Measurements from ENCODE around the gene GGN. TPM values are rescaled to one million over a fixed set of nuclear protein-coding genes. Genes with fewer than 3 reads are reported as not detected.
"Not testable (repeated sequence)": the region's sequence is repeated elsewhere in the genome, so short reads cannot be mapped to it uniquely, and the experiment has no call there.

GGN gene
- polyA plus RNA-seq, 1 donor, result 0.49 TPM

DNA sequence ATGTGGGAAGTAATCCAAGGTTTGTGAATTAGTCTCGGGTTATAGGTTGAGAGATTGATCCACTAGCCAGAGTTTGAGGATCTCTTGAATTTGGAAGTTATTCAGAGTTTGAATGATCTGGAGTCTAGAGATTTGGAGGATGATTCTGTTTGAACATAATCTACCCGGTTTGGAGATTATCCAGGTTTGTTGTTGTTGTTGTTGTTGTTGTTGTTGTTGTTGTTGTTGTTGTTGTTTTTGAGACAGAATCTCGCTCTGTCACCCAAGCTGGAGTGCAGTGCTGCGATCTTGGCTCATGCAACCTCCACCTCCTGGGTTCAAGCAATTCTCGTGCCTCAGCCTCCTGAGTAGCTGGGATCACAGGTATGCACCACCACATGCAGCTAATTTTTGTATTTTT, 24.1 kb upstream of the GGN start:
- DNase-seq, result not testable (repeated sequence)

DNA sequence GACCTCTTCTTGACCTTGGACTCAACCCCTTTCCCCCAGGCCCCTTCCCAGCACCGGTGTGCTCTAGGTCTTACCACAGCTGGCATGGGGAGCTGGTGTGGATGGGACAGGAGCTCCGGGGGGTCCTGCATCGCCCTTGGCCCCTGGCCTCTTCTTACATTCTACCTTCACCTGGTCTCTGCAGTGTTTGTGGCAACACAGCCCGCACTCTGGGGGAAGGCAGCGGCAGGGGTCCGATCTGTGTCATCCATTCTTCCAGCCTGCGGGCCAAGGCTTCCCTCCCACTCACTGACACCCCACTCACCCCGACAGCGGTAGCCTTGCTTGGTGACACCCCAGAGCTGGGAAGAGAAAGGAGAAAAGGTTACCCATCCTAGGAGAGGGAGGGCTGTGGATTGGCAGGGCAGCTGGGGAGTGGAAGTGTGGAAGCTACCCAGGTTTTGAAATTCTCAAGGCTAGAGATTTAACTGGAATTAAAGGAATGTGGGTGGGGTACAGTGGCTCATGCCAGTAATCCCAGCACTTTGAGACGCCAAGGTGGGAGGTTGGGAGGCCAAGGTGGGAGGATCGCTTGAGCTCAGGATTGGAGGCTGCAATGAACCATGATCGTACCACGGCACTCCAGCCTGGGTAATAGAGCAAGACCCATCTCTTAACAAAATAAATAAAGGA, 23.3 kb upstream of the GGN start:
- DNase-seq, result no peak

- not testable (repeated sequence) for DNase-seq
Measured at GRCh38 chr19:38410407-38410806, 22.6 kb upstream of the GGN start.

DNA sequence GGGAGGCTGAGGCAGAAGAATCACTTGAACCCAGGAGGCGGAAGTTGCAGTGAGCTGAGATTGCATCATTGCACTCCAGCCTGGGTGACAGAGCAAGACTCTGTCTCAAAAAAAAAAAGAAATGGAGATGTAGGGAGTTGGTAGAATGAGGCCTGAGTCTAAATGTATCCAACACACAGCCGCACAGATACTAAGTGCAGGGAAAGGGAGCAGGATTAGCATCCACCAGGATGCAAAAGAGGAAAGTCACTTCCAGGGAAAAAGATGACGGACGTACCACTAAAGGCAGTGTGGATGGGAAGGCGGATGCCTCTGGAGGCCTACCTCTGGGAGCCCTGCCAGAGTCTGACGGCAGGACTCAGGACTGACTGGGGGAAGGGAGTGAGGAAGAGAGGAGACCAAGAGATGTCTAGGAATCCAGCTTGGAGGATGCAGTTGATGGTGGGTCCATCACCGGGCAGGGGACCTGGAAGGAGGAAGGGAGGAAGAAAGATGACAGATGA, 21.8 kb upstream of the GGN start:
- peak; percentile 74 for DNase-seq

- no peak for DNase-seq
Measured at GRCh38 chr19:38405276-38405675, 17.4 kb upstream of the GGN start.

DNA sequence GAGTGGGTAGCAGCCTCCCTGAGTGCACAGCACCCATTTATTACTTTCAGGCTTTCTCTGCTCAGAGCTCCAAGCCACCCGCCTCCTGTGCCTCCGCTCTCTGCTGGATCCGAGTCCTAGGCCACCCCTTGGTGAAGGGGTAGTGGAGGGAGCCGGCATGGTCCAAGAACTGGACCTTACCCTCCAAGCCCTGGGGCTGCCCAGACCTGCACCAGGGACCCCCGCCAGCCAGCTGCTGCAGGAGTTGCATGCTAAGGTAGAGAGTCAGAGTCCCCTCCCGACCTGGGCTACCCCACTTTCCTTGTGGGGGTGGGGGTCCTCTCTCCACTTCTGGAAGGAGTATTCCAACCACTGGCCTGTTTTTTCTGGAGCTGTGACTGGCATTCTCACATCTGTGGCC, 17.0 kb upstream of the GGN start:
- no peak for DNase-seq

GRCh38 chr19:38402967-38403674, 15.3 kb upstream of the GGN start, which contains the start of gene FAM98C:
Gene FAM98C, plus strand, starts transcription at chr19:38403093. Its CDS starts 61 bp downstream, at chr19:38403154.
- DNase-seq, result peak; percentile 98

DNA sequence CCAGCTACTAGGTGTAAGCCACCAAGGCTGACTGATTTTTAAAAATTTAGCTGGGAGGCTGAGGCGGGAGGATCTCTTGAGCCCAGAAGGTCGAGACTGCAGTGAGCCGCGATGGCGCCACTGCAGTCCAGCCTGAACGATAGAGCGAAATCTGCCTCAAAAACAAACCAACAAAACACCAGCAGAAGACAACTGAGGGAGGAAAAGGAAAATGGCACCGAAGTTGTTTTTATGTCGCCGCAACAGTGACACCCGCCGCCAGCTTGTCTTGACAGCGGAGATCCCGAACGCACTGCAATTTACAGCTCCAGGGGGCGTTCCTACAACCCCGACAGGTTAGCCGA, 14.8 kb upstream of the GGN start:
- DNase-seq, result no peak

- no peak for DNase-seq
Measured at GRCh38 chr19:38401148-38401547, 13.3 kb upstream of the GGN start.

DNA sequence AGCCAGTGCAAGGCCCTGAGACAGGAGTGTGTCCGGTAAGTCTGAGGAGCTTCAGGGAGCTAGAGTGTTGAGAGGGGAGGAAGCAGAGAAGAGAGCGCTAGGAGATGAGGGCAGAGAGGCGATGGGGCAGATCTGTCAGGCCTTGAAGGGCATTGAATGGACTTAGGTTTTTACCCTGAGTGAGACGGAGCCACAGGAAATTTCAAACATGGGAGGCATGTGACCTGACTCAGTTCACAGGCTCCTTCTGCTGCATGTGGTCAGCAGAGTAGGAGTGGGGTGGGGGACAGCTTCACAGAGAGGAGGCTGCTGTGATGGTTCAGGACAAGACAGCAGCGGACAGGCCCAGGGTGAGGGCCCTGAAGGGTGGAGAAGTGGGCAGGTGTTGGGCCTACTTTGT, 12.5 kb upstream of the GGN start:
- DNase-seq, result no peak

GRCh38 chr19:38399537-38399936, 11.7 kb upstream of the GGN start:
- no peak for DNase-seq

GRCh38 chr19:38399081-38399480, 11.2 kb upstream of the GGN start:
- DNase-seq, result no peak

DNA sequence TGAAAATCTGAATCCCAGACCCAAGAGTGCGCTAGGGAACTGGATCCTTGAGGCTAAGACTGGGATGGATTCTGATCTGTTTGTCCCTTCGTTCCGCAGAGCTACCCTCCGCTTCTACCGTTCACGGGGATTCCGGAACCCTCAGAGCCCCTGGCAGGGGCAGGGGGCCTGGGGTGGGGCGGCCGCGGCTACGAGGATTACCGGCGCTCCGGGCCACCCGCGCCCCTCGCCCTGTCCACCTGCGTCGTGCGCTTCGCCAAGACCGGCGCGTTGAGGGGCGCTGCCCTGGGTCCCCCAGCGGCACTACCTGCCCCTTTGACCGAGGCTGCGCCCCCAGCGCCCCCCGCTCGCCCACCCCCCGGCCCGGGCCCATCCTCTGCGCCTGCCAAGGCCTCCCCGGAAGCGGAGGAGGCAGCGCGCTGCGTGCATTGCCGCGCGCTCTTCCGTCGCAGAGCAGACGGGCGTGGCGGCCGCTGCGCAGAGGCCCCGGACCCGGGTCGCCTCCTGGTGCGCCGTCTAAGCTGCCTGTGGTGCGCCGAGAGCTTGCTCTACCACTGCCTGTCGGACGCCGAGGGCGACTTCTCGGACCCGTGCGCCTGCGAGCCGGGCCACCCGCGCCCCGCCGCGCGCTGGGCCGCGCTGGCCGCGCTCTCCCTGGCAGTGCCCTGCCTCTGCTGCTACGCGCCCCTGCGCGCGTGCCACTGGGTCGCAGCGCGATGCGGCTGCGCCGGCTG, 7.7 kb upstream of the GGN start:
- DNase-seq, result no peak

- no peak for DNase-seq
Measured at GRCh38 chr19:38394488-38394887, 6.7 kb upstream of the GGN start.

- DNase-seq, result no peak
Measured at GRCh38 chr19:38392707-38393308, 5.0 kb upstream of the GGN start.

GRCh38 chr19:38391911-38392464, 4.2 kb upstream of the GGN start:
- DNase-seq, result no peak

- DNase-seq, result no peak
Measured at GRCh38 chr19:38389957-38390924, 2.4 kb upstream of the GGN start.

GRCh38 chr19:38389101-38389925, 1.5 kb upstream of the GGN start:
- DNase-seq, result no peak

GRCh38 chr19:38388349-38389100, 691 bp upstream of the GGN start, which contains the start of gene SPRED3:
Gene SPRED3, plus strand, starts transcription at chr19:38388697. Its CDS starts 1,606 bp downstream, at chr19:38390303.
- DNase-seq, result no peak
